ENCODE data around the gene PUDP.
"Not testable (repeated sequence)": the region's sequence is repeated elsewhere in the genome, so short reads cannot be mapped to it uniquely, and the experiment has no call there.

PUDP gene

GRCh38 chrX:7028246-7028645 lies 119.7 kb downstream of the PUDP start:
- no peak for DNase-seq (ENCODE audit: low read depth in 2 of 2)

GRCh38 chrX:7027071-7027470 lies 120.9 kb downstream of the PUDP start:
- DNase-seq (ENCODE audit: low read depth in 2 of 2) = no peak

- not testable (repeated sequence) for DNase-seq (ENCODE audit: low read depth in 2 of 2)
Observed at GRCh38 chrX:7026365-7026764, 121.6 kb downstream of the PUDP start.

- no peak for DNase-seq (ENCODE audit: low read depth in 2 of 2)
Observed at GRCh38 chrX:7025471-7025870, 122.5 kb downstream of the PUDP start.

GRCh38 chrX:7024850-7025249 lies 123.1 kb downstream of the PUDP start:
- no peak for DNase-seq (ENCODE audit: low read depth in 2 of 2)

GRCh38 chrX:7022996-7023395 lies 125.0 kb downstream of the PUDP start:
- DNase-seq (ENCODE audit: low read depth in 2 of 2) = not testable (repeated sequence)

- DNase-seq (ENCODE audit: low read depth in 2 of 2) = no peak
Observed at GRCh38 chrX:7021991-7022390, 126.0 kb downstream of the PUDP start.

GRCh38 chrX:7019555-7019954 lies 128.4 kb downstream of the PUDP start:
- DNase-seq (ENCODE audit: low read depth in 2 of 2) = no peak

- not testable (repeated sequence) for DNase-seq (ENCODE audit: low read depth in 2 of 2)
Observed at GRCh38 chrX:7012262-7012834, 135.6 kb downstream of the PUDP start.

- not testable (repeated sequence) for DNase-seq (ENCODE audit: low read depth in 2 of 2)
Observed at GRCh38 chrX:7010897-7011296, 137.1 kb downstream of the PUDP start.

- DNase-seq (ENCODE audit: low read depth in 2 of 2) = not testable (repeated sequence)
Observed at GRCh38 chrX:7007328-7007727, 140.6 kb downstream of the PUDP start.

Data from stimulated activated CD4-positive, alpha-beta T cell treated with anti-CD3 and anti-CD28 coated beads, Interleukin-15, amount 100 ng/mL, for 48 hours (primary cell).